HL-60 (cell line): Measurements from ENCODE around the gene CDKN2D.
"Not testable (repeated sequence)": the region's sequence is repeated elsewhere in the genome, so short reads cannot be mapped to it uniquely, and the experiment has no call there.

Experiments used
- DNase-seq, 2 experiments: peaks; one replicate each; pipeline ENCODE4 v3.0.0-alpha.2; 2010 to 2020; ENCODE audit warnings: low read depth in 1 of 2, low spot score in 1 of 2
- H3K27ac ChIP-seq: fragments of 250-450 bp; sonication (Bioruptor Pico); replicated peaks from 2 replicates; pipeline ENCODE4 v1.5.1; 2020; ENCODE audit warnings: mild to moderate bottlenecking, moderate library complexity
- H3K27me3 ChIP-seq: fragments of 250-450 bp; sonication (Bioruptor Pico); 2 replicates; pipeline ENCODE4 v1.5.1; 2021; ENCODE audit warnings: mild to moderate bottlenecking, moderate library complexity; ENCODE audit not compliant: insufficient read depth, poor library complexity, severe bottlenecking
- H3K4me3 ChIP-seq: replicated peaks from 2 replicates; pipeline ENCODE4 v1.5.1; 2011; ENCODE audit warnings: mild to moderate bottlenecking, control low read depth, low read length; ENCODE audit not compliant: insufficient read depth
- CTCF ChIP-seq: IDR thresholded peaks from one replicate; pipeline ENCODE4 v1.5.1; 2011; ENCODE audit warnings: low read length, control low read depth, inconsistent platforms; ENCODE audit not compliant: insufficient read depth
- GABPA ChIP-seq: IDR thresholded peaks from 2 replicates; pipeline ENCODE4 v1.6.1; 2012; ENCODE audit warnings: low read depth
- POLR2AphosphoS5 ChIP-seq: IDR thresholded peaks from 2 replicates; pipeline ENCODE4 v1.6.1; 2012; ENCODE audit warnings: low read depth
- SPI1 ChIP-seq: IDR thresholded peaks from 2 replicates; pipeline ENCODE4 v1.6.1; 2012; ENCODE audit warnings: low read depth, mild to moderate bottlenecking, borderline replicate concordance
- TF ChIP-seq, protein P1 (sequence below): IDR thresholded peaks from 2 replicates; pipeline ENCODE4 v1.6.1; 2012; ENCODE audit warnings: low read depth; ENCODE audit not compliant: insufficient replicate concordance

Gene CDKN2D

GRCh38 chr19:10532457-10532856 lies 36.3 kb downstream of the CDKN2D start:
- Histone ChIP-seq H3K27me3 (peaks cover 3% of the 10 kb centered on the region), H3K27ac (no peak overlapping the region), H3K4me3 (no peak overlapping the region)
- TF ChIP-seq CTCF (no peak), GABPA (no peak), POLR2AphosphoS5 (no peak)
- TF ChIP-seq, protein P1, sequence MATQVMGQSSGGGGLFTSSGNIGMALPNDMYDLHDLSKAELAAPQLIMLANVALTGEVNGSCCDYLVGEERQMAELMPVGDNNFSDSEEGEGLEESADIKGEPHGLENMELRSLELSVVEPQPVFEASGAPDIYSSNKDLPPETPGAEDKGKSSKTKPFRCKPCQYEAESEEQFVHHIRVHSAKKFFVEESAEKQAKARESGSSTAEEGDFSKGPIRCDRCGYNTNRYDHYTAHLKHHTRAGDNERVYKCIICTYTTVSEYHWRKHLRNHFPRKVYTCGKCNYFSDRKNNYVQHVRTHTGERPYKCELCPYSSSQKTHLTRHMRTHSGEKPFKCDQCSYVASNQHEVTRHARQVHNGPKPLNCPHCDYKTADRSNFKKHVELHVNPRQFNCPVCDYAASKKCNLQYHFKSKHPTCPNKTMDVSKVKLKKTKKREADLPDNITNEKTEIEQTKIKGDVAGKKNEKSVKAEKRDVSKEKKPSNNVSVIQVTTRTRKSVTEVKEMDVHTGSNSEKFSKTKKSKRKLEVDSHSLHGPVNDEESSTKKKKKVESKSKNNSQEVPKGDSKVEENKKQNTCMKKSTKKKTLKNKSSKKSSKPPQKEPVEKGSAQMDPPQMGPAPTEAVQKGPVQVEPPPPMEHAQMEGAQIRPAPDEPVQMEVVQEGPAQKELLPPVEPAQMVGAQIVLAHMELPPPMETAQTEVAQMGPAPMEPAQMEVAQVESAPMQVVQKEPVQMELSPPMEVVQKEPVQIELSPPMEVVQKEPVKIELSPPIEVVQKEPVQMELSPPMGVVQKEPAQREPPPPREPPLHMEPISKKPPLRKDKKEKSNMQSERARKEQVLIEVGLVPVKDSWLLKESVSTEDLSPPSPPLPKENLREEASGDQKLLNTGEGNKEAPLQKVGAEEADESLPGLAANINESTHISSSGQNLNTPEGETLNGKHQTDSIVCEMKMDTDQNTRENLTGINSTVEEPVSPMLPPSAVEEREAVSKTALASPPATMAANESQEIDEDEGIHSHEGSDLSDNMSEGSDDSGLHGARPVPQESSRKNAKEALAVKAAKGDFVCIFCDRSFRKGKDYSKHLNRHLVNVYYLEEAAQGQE = no peak
- DNase-seq = no peak

- not testable (repeated sequence) for DNase-seq, H3K4me3 ChIP-seq, H3K27me3 ChIP-seq
Observed at GRCh38 chr19:10526887-10527286, 41.9 kb downstream of the CDKN2D start.

GRCh38 chr19:10525636-10526035 lies 43.1 kb downstream of the CDKN2D start:
- TF ChIP-seq POLR2AphosphoS5 (no peak), CTCF (no peak), SPI1 (no peak), GABPA (no peak)
- TF ChIP-seq, protein P1 = no peak
- DNase-seq = no peak
- no peak overlapping the region for H3K4me3 ChIP-seq
- H3K27ac ChIP-seq = no peak overlapping the region
- H3K27me3 ChIP-seq = peaks cover 5% of the 10 kb centered on the region

More at GRCh38 chr19:10526887-10527286, 41.9 kb downstream of the CDKN2D start:
- H3K27ac ChIP-seq = not testable (repeated sequence)

DNA sequence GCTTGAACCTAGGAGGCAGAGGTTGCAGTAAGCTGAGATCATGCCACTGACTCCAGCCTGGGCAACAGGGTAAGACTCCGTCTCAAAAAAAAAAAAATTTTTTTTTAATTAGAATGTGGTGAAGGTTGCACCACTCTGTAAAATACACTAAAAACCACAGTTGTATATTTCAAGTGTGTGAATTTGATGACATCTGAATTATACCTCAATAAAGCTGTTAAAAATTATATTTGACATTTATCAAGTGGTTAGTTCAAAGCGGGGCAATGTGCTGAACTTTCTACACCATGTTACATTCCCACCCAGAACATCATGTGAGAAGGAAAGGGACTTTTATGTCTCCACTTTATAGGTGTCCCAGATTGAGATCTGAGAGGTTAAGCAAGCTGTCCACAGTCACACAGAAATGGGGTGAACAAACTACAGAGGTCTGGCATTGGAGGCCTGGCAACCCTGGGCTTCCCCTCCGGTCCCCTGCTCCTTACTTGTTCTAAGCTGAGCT lies 45.6 kb downstream of the CDKN2D start:
- TF ChIP-seq POLR2AphosphoS5 = no peak
- TF ChIP-seq, protein P1 = no peak
- TF ChIP-seq CTCF = no peak
- TF ChIP-seq SPI1 = no peak
- TF ChIP-seq GABPA = no peak
- DNase-seq = no peak
- Histone ChIP-seq H3K27me3 (peaks cover 29% of the 10 kb centered on the region), H3K27ac (no peak overlapping the region), H3K4me3 (no peak overlapping the region)
